G401 (cell line): ENCODE results near the gene MCTP1. TPM values are rescaled to one million over a fixed set of nuclear protein-coding genes. Genes with fewer than 3 reads are reported as not detected.

Experiments used
- DNase-seq: peaks from one replicate; pipeline ENCODE4 v3.0.0-alpha.2; 2015; ENCODE audit warnings: low spot score
- in situ Hi-C: cut with HindIII; loops from 2 replicates; pipeline ENCODE4 v1.10.0; 2016; ENCODE audit warnings: low sequenced_read_pairs, mixed read lengths
- total RNA-seq: library from RNA; depleted of rRNA; stranded (reverse); fragments of >200 nt; shearing (Covaris generic); gene quantifications from 2 replicates; pipeline ENCODE4 v1.2.3, GENCODE V29; 2014

MCTP1 gene
- total RNA-seq, 1 experiment from 2014 or later: not detected

DNA sequence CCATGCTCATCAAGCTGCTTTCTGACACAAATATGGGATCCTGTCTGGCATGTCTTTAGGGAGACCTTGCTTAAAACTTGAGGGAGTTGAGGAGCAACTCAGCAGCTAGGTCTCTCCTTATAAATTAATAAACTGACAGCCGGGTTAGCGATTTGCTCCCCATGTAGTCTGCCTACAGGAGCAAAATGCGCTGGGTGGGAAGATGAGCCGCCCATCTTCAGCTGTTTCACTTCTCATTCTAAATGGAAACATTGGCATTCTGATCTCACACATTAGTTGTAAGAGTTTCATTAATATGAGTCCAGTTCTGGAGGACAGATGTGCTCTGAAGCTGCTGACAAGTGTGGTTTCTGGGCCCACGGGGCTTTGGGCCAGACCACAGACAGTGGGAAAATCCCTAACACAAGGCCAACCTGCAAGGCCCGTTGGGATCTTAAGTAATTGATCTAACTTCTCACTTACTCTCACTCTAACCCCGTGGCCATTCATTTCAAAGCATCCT is 197.0 kb downstream of the MCTP1 start:
- in situ Hi-C loops: no loop called here
- DNase-seq: no peak

GRCh38 chr5:95086927-95087815 is 197.7 kb downstream of the MCTP1 start:
- in situ Hi-C loops: no loop called here
- no peak for DNase-seq

DNA sequence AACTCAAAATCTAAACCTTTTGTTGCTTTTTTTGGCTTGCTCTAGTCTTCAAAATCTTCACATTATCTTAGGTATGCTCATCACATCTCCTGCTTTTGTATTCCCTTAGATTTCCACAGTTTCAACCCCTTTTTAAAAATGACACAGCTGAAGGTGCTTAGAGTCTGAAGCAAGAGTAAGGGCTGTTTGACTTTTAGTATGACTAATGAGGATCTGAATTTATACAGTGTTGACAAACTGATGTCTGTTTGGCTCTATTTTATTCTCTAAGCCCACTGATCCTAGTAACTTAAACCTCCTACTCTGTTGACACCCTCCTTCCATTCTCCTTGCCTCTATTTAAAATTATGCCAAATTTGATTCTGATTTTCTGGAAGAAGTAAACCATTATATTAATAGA is 200.1 kb downstream of the MCTP1 start:
- no peak for DNase-seq
- in situ Hi-C loops: no loop called here

DNA sequence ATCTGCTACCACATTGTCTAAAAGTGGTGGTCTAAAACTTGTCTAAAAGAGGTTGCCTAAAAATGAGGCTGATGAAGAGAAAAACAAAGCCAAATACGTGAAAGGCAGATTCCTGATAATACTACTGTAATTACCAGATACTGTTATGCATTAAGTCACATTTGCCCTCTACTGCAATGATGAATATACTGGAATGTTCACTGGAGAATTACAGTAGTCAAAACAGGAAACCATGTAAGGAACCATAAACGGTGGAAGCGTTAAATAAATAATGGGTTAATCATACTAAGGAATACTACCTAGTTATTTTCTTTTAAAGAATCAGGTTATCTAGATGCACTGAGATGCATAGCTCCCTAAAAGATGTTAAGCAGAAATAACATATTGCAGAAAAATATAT is 201.3 kb downstream of the MCTP1 start:
- no peak for DNase-seq
- in situ Hi-C loops: no loop called here

- in situ Hi-C loops: no loop called here
- peak; percentile 44 for DNase-seq
Observed at GRCh38 chr5:95081982-95082381, 202.9 kb downstream of the MCTP1 start.

DNA sequence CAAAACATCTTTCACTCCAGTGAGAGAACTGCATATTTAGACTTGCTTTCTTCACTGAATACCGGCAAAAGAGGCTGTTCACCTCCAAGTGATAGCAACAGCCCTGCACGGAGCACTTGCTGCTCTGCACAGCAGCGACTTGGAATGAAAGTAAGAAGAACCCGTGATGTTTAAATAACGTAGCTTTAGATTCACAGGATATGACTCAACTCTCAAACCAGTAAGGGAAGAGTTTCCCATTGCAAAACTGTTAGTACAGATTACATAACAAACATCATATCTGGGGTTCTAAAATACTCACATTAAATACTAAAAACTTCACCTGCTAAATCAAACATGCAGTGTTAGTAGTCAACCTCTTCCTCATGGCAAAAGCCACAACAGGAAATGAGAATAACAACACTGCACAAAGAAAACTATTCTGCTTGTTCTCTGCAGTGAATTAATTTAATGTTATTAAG is 203.4 kb downstream of the MCTP1 start:
- peak; percentile 74 for DNase-seq
- in situ Hi-C loops: no loop called here

DNA sequence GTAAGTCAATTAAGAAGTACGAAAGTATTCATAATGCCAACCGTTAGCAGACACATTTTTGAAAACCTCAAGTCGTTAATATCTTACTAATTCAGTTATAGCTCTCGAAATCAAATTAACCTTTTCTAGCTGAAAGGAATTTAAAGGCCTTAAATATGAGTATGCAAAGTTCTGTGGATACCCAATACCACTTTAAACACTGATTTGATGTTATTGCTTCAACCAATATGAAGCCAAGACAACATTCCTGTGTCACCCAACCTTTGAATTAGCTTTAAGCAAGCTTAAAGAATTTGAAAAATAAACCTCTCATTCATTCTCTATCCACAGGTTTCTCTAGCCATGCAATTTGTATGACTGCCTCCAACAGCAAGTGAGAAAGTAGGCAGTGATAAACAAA is 204.5 kb downstream of the MCTP1 start:
- in situ Hi-C loops: no loop called here
- DNase-seq: no peak

DNA sequence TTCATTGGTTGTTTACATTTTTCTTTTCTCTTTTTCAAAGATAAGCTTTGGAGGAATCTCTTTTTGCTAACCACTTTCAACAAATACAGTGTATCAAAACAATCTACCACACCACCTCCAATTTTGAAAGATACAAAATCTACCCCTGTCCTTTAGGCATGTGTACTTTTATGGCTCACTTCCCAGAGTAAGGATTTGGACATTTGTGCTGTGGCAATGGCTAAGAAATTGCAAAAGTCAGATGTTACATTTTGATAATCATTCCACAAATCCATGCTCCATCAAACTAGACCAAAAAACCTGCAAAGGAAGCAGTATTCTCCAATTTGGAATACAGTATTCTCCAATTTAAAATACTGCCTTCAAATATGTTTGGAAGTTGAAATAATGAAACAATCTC is 204.9 kb downstream of the MCTP1 start:
- no peak for DNase-seq
- in situ Hi-C loops: no loop called here

- in situ Hi-C loops: no loop called here
- no peak for DNase-seq
Observed at GRCh38 chr5:95078868-95079267, 206.0 kb downstream of the MCTP1 start.

- in situ Hi-C loops: no loop called here
- no peak for DNase-seq
Observed at GRCh38 chr5:95076395-95077185, 208.3 kb downstream of the MCTP1 start.

GRCh38 chr5:95075111-95075510 is 209.8 kb downstream of the MCTP1 start:
- DNase-seq: no peak

GRCh38 chr5:95072281-95072680 is 212.6 kb downstream of the MCTP1 start:
- in situ Hi-C loops: no loop called here
- no peak for DNase-seq

More at GRCh38 chr5:95075111-95075510, 209.8 kb downstream of the MCTP1 start:
- in situ Hi-C loops: no loop called here

- DNase-seq: no peak
- in situ Hi-C loops: no loop called here
Observed at GRCh38 chr5:95070866-95071265, 214.0 kb downstream of the MCTP1 start.

- DNase-seq: peak; percentile 79
- in situ Hi-C loops: no loop called here
Observed at GRCh38 chr5:95070453-95070852, 214.4 kb downstream of the MCTP1 start.

- in situ Hi-C loops: no loop called here
- DNase-seq: no peak
Observed at GRCh38 chr5:95069948-95070347, 214.9 kb downstream of the MCTP1 start.

- DNase-seq: no peak
- in situ Hi-C loops: no loop called here
Observed at GRCh38 chr5:95069021-95069420, 215.9 kb downstream of the MCTP1 start.

DNA sequence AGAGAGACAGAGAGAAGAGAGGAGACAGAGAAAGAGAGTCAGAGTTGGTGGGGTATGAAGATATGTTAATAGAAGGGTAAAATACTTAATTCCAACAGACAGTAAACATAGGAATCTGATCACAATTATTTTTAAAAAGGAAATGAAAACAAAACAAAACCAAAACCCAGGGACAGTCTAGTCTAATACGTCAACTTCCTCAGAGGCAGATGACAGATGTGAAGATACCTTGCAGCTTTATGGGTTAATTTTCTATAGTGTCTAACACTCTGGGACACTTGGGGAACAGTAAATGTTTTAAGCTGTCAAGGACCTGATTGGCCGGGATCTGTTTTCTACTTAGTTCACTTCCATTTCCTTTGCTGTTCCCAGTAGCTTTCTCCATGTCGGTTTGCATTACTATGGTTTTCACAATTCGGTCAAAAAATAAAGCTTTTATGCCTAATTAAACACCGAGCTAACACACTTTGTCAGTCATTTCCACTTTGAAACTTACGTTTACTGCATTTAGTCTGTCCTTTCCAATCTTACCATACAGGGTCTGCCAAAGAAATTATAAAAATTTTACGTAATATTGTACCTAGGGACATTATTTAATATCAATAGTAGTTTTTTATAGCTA is 216.5 kb downstream of the MCTP1 start:
- in situ Hi-C loops: no loop called here

GRCh38 chr5:95066048-95066447 is 218.8 kb downstream of the MCTP1 start:
- in situ Hi-C loops: no loop called here
- no peak for DNase-seq

More for the DNA sequence above, 216.5 kb downstream of the MCTP1 start:
- no peak for DNase-seq

GRCh38 chr5:95063492-95063891 is 221.4 kb downstream of the MCTP1 start:
- in situ Hi-C loops: no loop called here
- DNase-seq: no peak

DNA sequence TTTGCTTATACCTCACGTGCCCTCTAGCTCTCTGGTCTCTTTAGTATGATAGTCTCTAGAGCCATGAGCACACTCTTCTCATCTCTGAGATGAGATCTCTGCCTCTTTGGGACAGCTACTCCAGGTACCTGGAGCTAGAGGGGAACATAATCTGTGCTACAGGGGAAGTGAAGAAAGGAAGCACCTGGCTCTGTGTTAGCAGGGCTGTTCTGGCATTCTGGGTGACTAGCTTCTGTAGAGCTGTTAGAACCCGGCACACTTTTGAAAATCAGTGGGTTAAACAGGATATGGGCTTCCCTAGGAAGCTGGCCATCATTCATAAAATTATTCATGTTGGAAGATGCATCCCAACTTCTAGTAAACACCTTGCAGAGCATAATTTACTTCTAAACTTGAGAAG is 224.8 kb downstream of the MCTP1 start:
- in situ Hi-C loops: no loop called here
- no peak for DNase-seq
